Upper lobe of left lung (tissue), 6 donors: ENCODE data around the gene TMIGD1. TPM values are rescaled to one million over a fixed set of nuclear protein-coding genes. Genes with fewer than 3 reads are reported as not detected.
A peak's percentile ranks its signal among the peaks of the same experiment; 100 is the strongest.

ENCODE experiments used
- ATAC-seq, 2 donors: fragments of 200-7000 bp; cut with Tn5 transposase; one replicate each; pipeline ENCODE4 v1.9.1; 2022; ENCODE audit warnings: mild to moderate bottlenecking in 2 of 2, moderate library complexity in 2 of 2; ENCODE audit not compliant: low FRiP score in 2 of 2
- DNase-seq, 2 donors: peaks; one replicate each; pipeline ENCODE4 v3.0.0-alpha.2; 2019 to 2020
- H3K27ac ChIP-seq, 4 donors: fragments of 200-600 bp; sonication (generic); one replicate each; pipeline ENCODE4 v1.5.1; 2016 to 2019
- H3K27me3 ChIP-seq, 4 donors: fragments of 200-600 bp; sonication (generic); one replicate each; pipeline ENCODE4 v1.5.1; 2017 to 2019
- H3K36me3 ChIP-seq, 4 donors: fragments of 200-600 bp; sonication (generic); one replicate each; pipeline ENCODE4 v1.5.1; 2016 to 2019
- H3K4me1 ChIP-seq, 4 donors: fragments of 200-600 bp; sonication (generic); one replicate each; pipeline ENCODE4 v1.5.1; 2018 to 2019
- H3K4me3 ChIP-seq, 4 donors: fragments of 200-600 bp; sonication (generic); one replicate each; pipeline ENCODE4 v1.5.1; 2017 to 2019; ENCODE audit warnings: mild to moderate bottlenecking in 2 of 4, moderate library complexity in 1 of 4
- H3K9me3 ChIP-seq, 4 donors: fragments of 200-600 bp; sonication (generic); one replicate each; pipeline ENCODE4 v1.5.1; 2018 to 2019
- CTCF ChIP-seq, 6 experiments: fragments of 450-650 bp in 4 of 6; fragments of 200-600 bp in 2 of 6; sonication (generic) in 2 of 6; IDR thresholded peaks; one replicate each; pipeline ENCODE4 v1.5.1; 2016 to 2019; ENCODE audit warnings: antibody characterized with exemption in 6 of 6
- EP300 ChIP-seq, 4 donors: sonication (generic); formaldehyde crosslinking; IDR thresholded peaks; one replicate each; pipeline ENCODE4 v1.5.1; 2017; ENCODE audit warnings: antibody characterized with exemption in 4 of 4, control low read depth in 2 of 4
- POLR2A ChIP-seq, 4 donors: fragments of 450-650 bp; IDR thresholded peaks; one replicate each; pipeline ENCODE4 v1.5.1; 2016 to 2017; ENCODE audit warnings: antibody characterized with exemption in 4 of 4, mild to moderate bottlenecking in 2 of 4
- POLR2AphosphoS5 ChIP-seq, 2 donors: sonication (generic); formaldehyde crosslinking; IDR thresholded peaks; one replicate each; pipeline ENCODE4 v1.5.1; 2017; ENCODE audit warnings: antibody characterized with exemption in 2 of 2
- WGBS, 2 donors: methylation state at CpG; one replicate each; pipeline ENCODE4 v1.1.5; 2017 to 2018; 5-methylcytosine and 5-hydroxymethylcytosine counted together
- total RNA-seq, 6 donors: library from RNA; depleted of rRNA in 4 of 6; stranded (reverse); fragments of >200 nt in 4 of 6; gene quantifications; one replicate each; pipeline versions ENCODE4 v1.1.0 to v1.2.1, GENCODE V29; 2016 to 2021
- donor health status: DM: no; HTN: no; CAD: no; lungs with moderate emphysema.
- donor health status: DM: no; HTN: yes; CAD: no; lungs with severe emphysema.

TMIGD1 gene
- total RNA-seq, 6 donors from 2014 or later, result not detected

- Histone ChIP-seq H3K27me3 (no peaks in the 10 kb centered on the region), H3K27ac (no peak overlapping the region), H3K4me3 (no peak overlapping the region), H3K9me3 (no peaks in the 10 kb centered on the region), H3K36me3 (no peaks in the 10 kb centered on the region), H3K4me1 (peaks cover 0 to 3% (median 0%) of the 10 kb centered on the region in 4 donors)
- ATAC-seq (peak in 1 of 2 donors; percentile 61), DNase-seq (no peak)
- TF ChIP-seq POLR2A (IDR thresholded peaks at IDR 0.05) (no peak), CTCF (IDR thresholded peaks at IDR 0.05) (no peak), POLR2AphosphoS5 (IDR thresholded peaks at IDR 0.05) (no peak), EP300 (IDR thresholded peaks at IDR 0.05) (no peak)
- 96 to 98% methylated on average over 6 of the region's 6 CpGs for WGBS, 2 donors
Measured at GRCh38 chr17:30309591-30309990, 24.3 kb downstream of the TMIGD1 start.

GRCh38 chr17:30308406-30308805, 25.5 kb downstream of the TMIGD1 start:
- ATAC-seq, result peak in 1 of 2 donors; percentile 26
- no peak overlapping the region for H3K4me3 ChIP-seq

GRCh38 chr17:30304778-30305177, 29.1 kb downstream of the TMIGD1 start:
- WGBS, 2 donors, result 84 to 92% methylated on average over 3 of the region's 3 CpGs
- ATAC-seq (no peak), DNase-seq (no peak)
- H3K27me3 ChIP-seq, result no peaks in the 10 kb centered on the region
- TF ChIP-seq EP300 (IDR thresholded peaks at IDR 0.05), result no peak
- TF ChIP-seq POLR2A (IDR thresholded peaks at IDR 0.05), result no peak
- no peak for TF ChIP-seq POLR2AphosphoS5 (IDR thresholded peaks at IDR 0.05)
- no peak for TF ChIP-seq CTCF (IDR thresholded peaks at IDR 0.05)
- H3K9me3 ChIP-seq, result no peaks in the 10 kb centered on the region
- no peak overlapping the region for H3K27ac ChIP-seq
- H3K4me3 ChIP-seq, result no peak overlapping the region
- peaks cover 0 to 3% (median 0%) of the 10 kb centered on the region in 4 donors for H3K4me1 ChIP-seq
- no peaks in the 10 kb centered on the region for H3K36me3 ChIP-seq

More at GRCh38 chr17:30308406-30308805, 25.5 kb downstream of the TMIGD1 start:
- DNase-seq, result no peak
- TF ChIP-seq POLR2A (IDR thresholded peaks at IDR 0.05), result no peak
- TF ChIP-seq POLR2AphosphoS5 (IDR thresholded peaks at IDR 0.05), result no peak
- TF ChIP-seq EP300 (IDR thresholded peaks at IDR 0.05), result no peak
- TF ChIP-seq CTCF (IDR thresholded peaks at IDR 0.05), result no peak
- no peak overlapping the region for H3K27ac ChIP-seq
- no peaks in the 10 kb centered on the region for H3K27me3 ChIP-seq
- no peaks in the 10 kb centered on the region for H3K36me3 ChIP-seq
- H3K4me1 ChIP-seq, result peaks cover 0 to 3% (median 0%) of the 10 kb centered on the region in 4 donors
- no peaks in the 10 kb centered on the region for H3K9me3 ChIP-seq
- WGBS, 2 donors, result 67 to 73% methylated on average over 2 of the region's 2 CpGs

GRCh38 chr17:30302241-30302640, 31.6 kb downstream of the TMIGD1 start:
- ATAC-seq, result no peak
- Histone ChIP-seq H3K4me1 (no peaks in the 10 kb centered on the region), H3K27ac (no peak overlapping the region), H3K4me3 (no peak overlapping the region), H3K9me3 (no peaks in the 10 kb centered on the region), H3K27me3 (no peaks in the 10 kb centered on the region), H3K36me3 (no peaks in the 10 kb centered on the region)
- WGBS, 2 donors, result 69 to 77% methylated on average over 3 of the region's 3 CpGs
- no peak for TF ChIP-seq POLR2AphosphoS5 (IDR thresholded peaks at IDR 0.05)
- no peak for TF ChIP-seq CTCF (IDR thresholded peaks at IDR 0.05)
- TF ChIP-seq POLR2A (IDR thresholded peaks at IDR 0.05), result no peak
- TF ChIP-seq EP300 (IDR thresholded peaks at IDR 0.05), result no peak
- DNase-seq, result no peak

GRCh38 chr17:30300818-30301217, 33.0 kb downstream of the TMIGD1 start:
- no peak overlapping the region for H3K27ac ChIP-seq
- DNase-seq (no peak), ATAC-seq (no peak)
- no peaks in the 10 kb centered on the region for H3K27me3 ChIP-seq
- H3K4me3 ChIP-seq, result no peak overlapping the region
- TF ChIP-seq POLR2AphosphoS5 (IDR thresholded peaks at IDR 0.05) (no peak), CTCF (IDR thresholded peaks at IDR 0.05) (no peak), POLR2A (IDR thresholded peaks at IDR 0.05) (no peak), EP300 (IDR thresholded peaks at IDR 0.05) (no peak)
- no peaks in the 10 kb centered on the region for H3K9me3 ChIP-seq
- H3K36me3 ChIP-seq, result no peaks in the 10 kb centered on the region
- H3K4me1 ChIP-seq, result no peaks in the 10 kb centered on the region
